Measurements from ENCODE around the gene PABPN1L. TPM values are rescaled to one million over a fixed set of nuclear protein-coding genes. Genes with fewer than 3 reads are reported as not detected.

The PABPN1L gene
- total RNA-seq, 2 donors from 2014 or later: not detected

DNA sequence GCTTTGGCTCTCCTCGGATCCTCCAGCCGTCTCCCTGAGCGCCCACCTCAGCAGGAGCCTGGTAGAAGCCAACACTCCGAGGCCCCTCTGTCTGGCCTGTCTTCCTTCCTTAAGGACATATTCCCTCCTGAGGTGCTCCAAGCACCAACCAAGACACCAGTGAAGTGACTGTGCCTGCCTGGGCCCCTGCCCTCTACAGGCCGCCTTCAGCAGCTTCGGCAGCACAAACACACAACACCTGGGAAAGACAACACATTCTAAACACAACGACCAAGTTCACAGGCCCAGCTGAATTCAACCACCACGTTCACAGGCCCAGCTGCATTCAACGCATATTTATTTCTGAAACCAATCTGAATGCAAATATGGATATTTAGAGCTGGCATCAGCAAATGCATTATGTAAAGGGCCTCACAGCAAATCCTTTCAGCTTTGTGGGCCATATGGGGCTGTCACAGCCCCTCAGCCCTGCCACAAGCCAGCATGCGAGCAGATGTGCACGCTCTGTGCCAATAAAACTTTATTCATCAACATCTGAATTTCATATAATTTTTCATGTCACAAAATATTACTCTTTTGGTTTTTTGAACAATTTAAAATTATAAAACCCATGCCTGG lies 21.9 kb downstream of the PABPN1L start:
- Histone ChIP-seq H3K36me3 (peaks cover 25% of the 10 kb centered on the region), H3K4me3 (no peak overlapping the region), H3K27me3 (no peaks in the 10 kb centered on the region), H3K27ac (no peak overlapping the region), H3K4me1 (no peaks in the 10 kb centered on the region), H3K9me3 (no peaks in the 10 kb centered on the region)
- DNase-seq (ENCODE audit: low spot score): no peak
- TF ChIP-seq, protein P1, sequence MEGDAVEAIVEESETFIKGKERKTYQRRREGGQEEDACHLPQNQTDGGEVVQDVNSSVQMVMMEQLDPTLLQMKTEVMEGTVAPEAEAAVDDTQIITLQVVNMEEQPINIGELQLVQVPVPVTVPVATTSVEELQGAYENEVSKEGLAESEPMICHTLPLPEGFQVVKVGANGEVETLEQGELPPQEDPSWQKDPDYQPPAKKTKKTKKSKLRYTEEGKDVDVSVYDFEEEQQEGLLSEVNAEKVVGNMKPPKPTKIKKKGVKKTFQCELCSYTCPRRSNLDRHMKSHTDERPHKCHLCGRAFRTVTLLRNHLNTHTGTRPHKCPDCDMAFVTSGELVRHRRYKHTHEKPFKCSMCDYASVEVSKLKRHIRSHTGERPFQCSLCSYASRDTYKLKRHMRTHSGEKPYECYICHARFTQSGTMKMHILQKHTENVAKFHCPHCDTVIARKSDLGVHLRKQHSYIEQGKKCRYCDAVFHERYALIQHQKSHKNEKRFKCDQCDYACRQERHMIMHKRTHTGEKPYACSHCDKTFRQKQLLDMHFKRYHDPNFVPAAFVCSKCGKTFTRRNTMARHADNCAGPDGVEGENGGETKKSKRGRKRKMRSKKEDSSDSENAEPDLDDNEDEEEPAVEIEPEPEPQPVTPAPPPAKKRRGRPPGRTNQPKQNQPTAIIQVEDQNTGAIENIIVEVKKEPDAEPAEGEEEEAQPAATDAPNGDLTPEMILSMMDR (IDR thresholded peaks at IDR 0.05): no peak

GRCh38 chr16:88843256-88843655 lies 23.2 kb downstream of the PABPN1L start:
- TF ChIP-seq, protein P1 (IDR thresholded peaks at IDR 0.05): no peak
- Histone ChIP-seq H3K27ac (no peak overlapping the region), H3K4me1 (no peaks in the 10 kb centered on the region), H3K27me3 (no peaks in the 10 kb centered on the region), H3K4me3 (no peak overlapping the region), H3K36me3 (peaks cover 30% of the 10 kb centered on the region), H3K9me3 (no peaks in the 10 kb centered on the region)
- no peak for DNase-seq (ENCODE audit: low spot score)

DNA sequence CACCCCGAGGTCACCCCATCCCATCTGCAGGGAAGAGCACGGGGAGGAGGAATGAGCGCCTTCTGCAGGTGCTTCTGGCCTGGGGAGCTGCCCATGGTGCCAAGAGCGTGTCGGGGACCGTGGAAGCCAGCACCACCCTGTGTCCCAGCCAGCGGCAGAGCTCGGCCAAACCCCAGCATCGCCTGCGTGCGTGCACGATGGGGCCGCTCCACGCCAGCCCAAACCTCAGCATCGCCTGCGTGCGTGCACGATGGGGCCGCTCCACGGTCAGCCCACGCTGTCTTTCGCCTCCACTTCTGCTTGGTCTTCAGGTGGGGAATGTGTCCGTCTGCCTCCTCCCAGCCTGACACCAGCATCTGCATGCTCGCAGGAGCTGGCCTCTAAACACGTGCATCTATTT lies 23.7 kb downstream of the PABPN1L start:
- no peak for DNase-seq (ENCODE audit: low spot score)
- Histone ChIP-seq H3K4me3 (no peak overlapping the region), H3K9me3 (no peaks in the 10 kb centered on the region), H3K36me3 (peaks cover 30% of the 10 kb centered on the region), H3K27me3 (no peaks in the 10 kb centered on the region), H3K27ac (no peak overlapping the region), H3K4me1 (no peaks in the 10 kb centered on the region)
- TF ChIP-seq, protein P1 (IDR thresholded peaks at IDR 0.05): no peak

- TF ChIP-seq, protein P1 (IDR thresholded peaks at IDR 0.05): no peak
These were observed 24.1 kb downstream of the PABPN1L start for GRCh38 chr16:88842308-88842756.

GRCh38 chr16:88841521-88842307 lies 24.7 kb downstream of the PABPN1L start:
- no peak overlapping the region for H3K27ac ChIP-seq
- no peaks in the 10 kb centered on the region for H3K9me3 ChIP-seq
- no peak overlapping the region for H3K4me3 ChIP-seq
- H3K4me1 ChIP-seq: no peaks in the 10 kb centered on the region
- DNase-seq (ENCODE audit: low spot score): no peak
- H3K27me3 ChIP-seq: no peaks in the 10 kb centered on the region
- TF ChIP-seq, protein P1 (IDR thresholded peaks at IDR 0.05): no peak
- peaks cover 30% of the 10 kb centered on the region for H3K36me3 ChIP-seq

More at GRCh38 chr16:88842308-88842756, 24.1 kb downstream of the PABPN1L start:
- Histone ChIP-seq H3K4me3 (no peak overlapping the region), H3K36me3 (peaks cover 30% of the 10 kb centered on the region), H3K9me3 (no peaks in the 10 kb centered on the region), H3K27me3 (no peaks in the 10 kb centered on the region), H3K4me1 (no peaks in the 10 kb centered on the region), H3K27ac (no peak overlapping the region)
- no peak for DNase-seq (ENCODE audit: low spot score)
